GM12801 (cell line): Measurements from ENCODE around the gene RPL21.

ENCODE experiments used
- CTCF ChIP-seq: IDR thresholded peaks from one replicate; pipeline ENCODE4 v1.5.1; 2011; ENCODE audit warnings: control low read depth; ENCODE audit not compliant: insufficient read length; ENCODE audit errors: extremely low read depth

Gene RPL21

GRCh38 chr13:27295660-27296059, 44.3 kb downstream of the RPL21 start:
- no peak for TF ChIP-seq CTCF

- no peak for TF ChIP-seq CTCF
These were observed 45.1 kb downstream of the RPL21 start for GRCh38 chr13:27296496-27296895.

GRCh38 chr13:27298849-27299248, 47.5 kb downstream of the RPL21 start:
- no peak for TF ChIP-seq CTCF

- TF ChIP-seq CTCF, result no peak
These were observed 49.7 kb downstream of the RPL21 start for GRCh38 chr13:27300941-27301586.

GRCh38 chr13:27302643-27303262, 51.4 kb downstream of the RPL21 start:
- TF ChIP-seq CTCF, result no peak

- no peak for TF ChIP-seq CTCF
These were observed 52.7 kb downstream of the RPL21 start for GRCh38 chr13:27304099-27304498.

- no peak for TF ChIP-seq CTCF
These were observed 53.3 kb downstream of the RPL21 start for GRCh38 chr13:27304611-27305010.
